Renal cortex interstitium (tissue), 15 donors: ENCODE results near the gene HOXA7. TPM values are rescaled to one million over a fixed set of nuclear protein-coding genes. Genes with fewer than 3 reads are reported as not detected.

ENCODE experiments used
- DNase-seq, 11 donors: peaks; one replicate each; pipeline ENCODE4 v3.0.0-alpha.2; 2013; ENCODE audit warnings: low read depth in 9 of 11, low spot score in 4 of 11; ENCODE audit errors: extremely low read depth in 1 of 11
- long read RNA-seq, 16 experiments: transcript quantifications; one replicate each; lab custom pipeline, GENCODE V29; 2026
- polyA plus RNA-seq, 3 donors: library from polyadenylated mRNA; unstranded; fragments of 120-200 nt; gene quantifications; one replicate each; pipeline ENCODE4 v1.2.1, GENCODE V29; 2013; ENCODE audit not compliant: insufficient read length in 3 of 3

HOXA7 gene
- polyA plus RNA-seq: 10 to 100 TPM; 24.3 to 31.7 (median 31.4) TPM
- long read RNA-seq, donor 1, transcript HOXA7-201 (2 exons, 2,018 nt): major isoform, 17 of 18 reads
- long read RNA-seq, donor 1, partial matches to known transcripts: 0 of 18 reads
- long read RNA-seq, donor 1, other reads (novel, unspliced or antisense): 0 of 18 reads
- long read RNA-seq, donor 2, transcript HOXA7-201 (2 exons, 2,018 nt): major isoform, 12 of 12 reads
- long read RNA-seq, donor 2, partial matches to known transcripts: 0 of 12 reads
- long read RNA-seq, donor 2, other reads (novel, unspliced or antisense): 0 of 12 reads
- long read RNA-seq, donor 3, transcript HOXA7-201 (2 exons, 2,018 nt): major isoform, 21 of 22 reads
- long read RNA-seq, donor 3, partial matches to known transcripts: 0 of 22 reads
- long read RNA-seq, donor 3, other reads (novel, unspliced or antisense): 0 of 22 reads
- long read RNA-seq, donor 4, transcript HOXA7-201 (2 exons, 2,018 nt): major isoform, 13 of 13 reads
- long read RNA-seq, donor 4, partial matches to known transcripts: 0 of 13 reads
- long read RNA-seq, donor 4, other reads (novel, unspliced or antisense): 0 of 13 reads
- long read RNA-seq, donor 5: 0 reads
- long read RNA-seq, donor 6, transcript HOXA7-201 (2 exons, 2,018 nt): major isoform, 26 of 26 reads
- long read RNA-seq, donor 6, partial matches to known transcripts: 0 of 26 reads
- long read RNA-seq, donor 6, other reads (novel, unspliced or antisense): 0 of 26 reads
- long read RNA-seq, donor 7, transcript HOXA7-201 (2 exons, 2,018 nt): major isoform, 21 of 21 reads
- long read RNA-seq, donor 7, partial matches to known transcripts: 0 of 21 reads
- long read RNA-seq, donor 7, other reads (novel, unspliced or antisense): 0 of 21 reads
- long read RNA-seq, donor 8: 0 reads
- long read RNA-seq, donor 9, transcript HOXA7-201 (2 exons, 2,018 nt): major isoform, 12 of 19 reads
- long read RNA-seq, donor 9, partial matches to known transcripts: 0 of 19 reads
- long read RNA-seq, donor 9, other reads (novel, unspliced or antisense): 7 of 19 reads
- long read RNA-seq, donor 10, transcript HOXA7-201 (2 exons, 2,018 nt): major isoform, 16 of 17 reads
- long read RNA-seq, donor 10, partial matches to known transcripts: 0 of 17 reads
- long read RNA-seq, donor 10, other reads (novel, unspliced or antisense): 0 of 17 reads
- long read RNA-seq, donor 11, transcript HOXA7-201 (2 exons, 2,018 nt): major isoform, 12 of 12 reads
- long read RNA-seq, donor 11, partial matches to known transcripts: 0 of 12 reads
- long read RNA-seq, donor 11, other reads (novel, unspliced or antisense): 0 of 12 reads
- long read RNA-seq, donor 12, transcript HOXA7-201 (2 exons, 2,018 nt): major isoform, 5 of 5 reads
- long read RNA-seq, donor 12, partial matches to known transcripts: 0 of 5 reads
- long read RNA-seq, donor 12, other reads (novel, unspliced or antisense): 0 of 5 reads
- long read RNA-seq, donor 13: 0 reads
- long read RNA-seq, donor 14, transcript HOXA7-201 (2 exons, 2,018 nt): major isoform, 16 of 16 reads
- long read RNA-seq, donor 14, partial matches to known transcripts: 0 of 16 reads
- long read RNA-seq, donor 14, other reads (novel, unspliced or antisense): 0 of 16 reads
- long read RNA-seq, donor 15, transcript HOXA7-201 (2 exons, 2,018 nt): major isoform, 5 of 5 reads
- long read RNA-seq, donor 15, partial matches to known transcripts: 0 of 5 reads
- long read RNA-seq, donor 15, other reads (novel, unspliced or antisense): 0 of 5 reads
- long read RNA-seq, donor 16, transcript HOXA7-201 (2 exons, 2,018 nt): major isoform, 42 of 55 reads
- long read RNA-seq, donor 16, partial matches to known transcripts: 0 of 55 reads
- long read RNA-seq, donor 16, other reads (novel, unspliced or antisense): 9 of 55 reads

GRCh38 chr7:27156508-27156898 lies at the start of gene HOXA7:
Gene HOXA7 (minus strand): TSS chr7:27156675. CDS start chr7:27156545, 130 bp downstream.
- peak in 8 of 11 donors; percentile 80 to 94 (median 91) for DNase-seq

- no peak for DNase-seq
These were observed 49.1 kb upstream of the HOXA7 start for GRCh38 chr7:27205325-27206280.

- no peak for DNase-seq
These were observed 48.4 kb upstream of the HOXA7 start for GRCh38 chr7:27204851-27205322.

- no peak for DNase-seq
These were observed 47.6 kb upstream of the HOXA7 start for GRCh38 chr7:27203964-27204594.

GRCh38 chr7:27203365-27203953 lies 47.0 kb upstream of the HOXA7 start:
- no peak for DNase-seq

GRCh38 chr7:27202862-27203134 lies 46.3 kb upstream of the HOXA7 start:
- DNase-seq: no peak

GRCh38 chr7:27202018-27202861 lies 45.8 kb upstream of the HOXA7 start:
- DNase-seq: no peak

GRCh38 chr7:27201580-27202017 lies 45.1 kb upstream of the HOXA7 start:
- no peak for DNase-seq

GRCh38 chr7:27200761-27201579 lies 44.5 kb upstream of the HOXA7 start:
- no peak for DNase-seq

GRCh38 chr7:27199849-27200760 lies 43.6 kb upstream of the HOXA7 start, which contains the start of gene HOXA13:
Gene HOXA13 (minus strand): TSS chr7:27200091. CDS start chr7:27200077, 14 bp downstream.
- no peak for DNase-seq

- DNase-seq: no peak
These were observed 42.7 kb upstream of the HOXA7 start for GRCh38 chr7:27198871-27199801.

- no peak for DNase-seq
These were observed 41.8 kb upstream of the HOXA7 start for GRCh38 chr7:27198138-27198841.
